Effector CD8-positive, alpha-beta T cell (primary cell): ENCODE data around the gene FSD1L.
A peak's percentile ranks its signal among the peaks of the same experiment; 100 is the strongest.
"Not testable (repeated sequence)": the region's sequence is repeated elsewhere in the genome, so short reads cannot be mapped to it uniquely, and the experiment has no call there.

ENCODE experiments used
- DNase-seq: peaks from one replicate; lab custom pipeline; 2025; lab: John Stamatoyannopoulos, UW

The FSD1L gene

DNA sequence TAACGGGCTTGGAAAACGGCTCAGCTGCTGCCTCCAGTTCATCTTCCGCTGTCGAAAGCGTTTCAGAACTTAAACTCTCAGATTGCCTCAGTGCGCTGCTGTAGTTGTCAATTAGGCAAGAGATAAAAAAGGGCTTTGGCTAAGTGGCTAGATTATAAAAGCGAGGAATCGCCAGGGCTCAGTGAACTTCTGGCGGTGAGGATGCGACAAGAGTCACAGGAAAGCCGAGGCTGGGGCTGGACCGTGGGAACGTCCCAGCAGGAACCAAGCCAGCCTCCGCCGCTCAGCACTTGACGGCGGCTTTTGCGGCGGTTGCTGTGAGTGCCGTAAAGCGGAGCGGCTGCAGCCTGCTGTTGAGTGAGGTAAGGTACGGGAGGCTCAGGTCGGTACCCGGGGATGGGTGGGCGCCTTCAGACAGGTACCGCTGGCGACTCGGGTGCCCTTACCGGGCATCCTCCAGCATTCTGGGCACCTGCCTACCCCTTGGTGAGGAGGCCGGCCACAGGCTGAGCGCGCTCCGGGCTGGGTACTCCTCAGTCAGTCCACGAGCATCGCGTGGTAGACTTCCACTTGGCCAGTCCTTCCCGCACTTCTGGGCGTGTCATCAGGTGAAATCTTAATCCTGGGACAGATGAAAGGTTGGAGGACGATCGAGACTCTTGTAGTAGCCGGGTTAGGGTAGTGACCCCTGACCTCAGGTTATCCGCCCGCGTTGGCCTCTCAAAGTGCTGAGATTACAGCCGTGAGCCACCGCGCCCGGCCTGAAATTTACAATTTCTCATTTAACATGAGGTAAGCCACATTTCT, 110.2 kb downstream of the FSD1L start, which contains the start of gene FKTN:
FKTN (plus strand) TSS at position 328 of the 807 bp plus-strand sequence. CDS start 16,902 bp downstream, outside the sequence.
- peak; percentile 50 for DNase-seq

DNA sequence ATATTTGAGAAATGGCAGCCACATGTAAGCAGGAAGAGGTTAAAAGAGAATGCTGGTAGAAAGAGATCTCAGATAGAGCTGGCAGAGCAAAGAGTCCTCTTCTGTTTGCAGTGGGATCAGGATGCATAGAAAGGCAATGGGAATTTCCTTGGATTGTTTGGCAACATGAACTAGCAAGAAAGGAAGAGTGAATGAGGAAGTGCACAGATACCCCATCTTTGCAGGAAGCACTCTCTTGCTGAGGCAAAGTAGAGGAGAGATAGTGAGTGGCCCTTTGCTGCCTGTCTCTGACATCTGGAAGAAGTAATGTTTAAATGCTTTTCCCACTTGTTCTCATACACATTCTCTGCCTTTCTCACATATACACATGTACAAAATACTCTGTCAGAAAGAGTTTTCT, 124.6 kb downstream of the FSD1L start:
- DNase-seq: no peak

DNA sequence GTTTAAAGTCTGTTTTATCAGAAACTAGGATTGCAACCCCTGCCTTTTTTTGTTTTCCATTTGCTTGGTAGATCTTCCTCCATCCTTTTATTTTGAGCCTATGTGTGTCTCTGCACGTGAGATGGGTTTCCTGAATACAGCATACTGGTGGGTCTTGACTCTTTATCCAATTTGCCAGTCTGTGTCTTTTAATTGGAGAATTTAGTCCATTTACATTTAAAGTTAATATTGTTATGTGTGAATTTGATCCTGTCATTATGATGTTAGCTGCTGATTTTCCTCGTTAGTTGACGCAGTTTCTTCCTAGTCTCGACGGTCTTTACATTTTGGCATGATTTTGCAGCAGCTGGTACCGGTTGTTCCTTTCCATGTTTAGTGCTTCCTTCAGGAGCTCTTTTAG, 132.1 kb downstream of the FSD1L start:
- DNase-seq: not testable (repeated sequence)

DNA sequence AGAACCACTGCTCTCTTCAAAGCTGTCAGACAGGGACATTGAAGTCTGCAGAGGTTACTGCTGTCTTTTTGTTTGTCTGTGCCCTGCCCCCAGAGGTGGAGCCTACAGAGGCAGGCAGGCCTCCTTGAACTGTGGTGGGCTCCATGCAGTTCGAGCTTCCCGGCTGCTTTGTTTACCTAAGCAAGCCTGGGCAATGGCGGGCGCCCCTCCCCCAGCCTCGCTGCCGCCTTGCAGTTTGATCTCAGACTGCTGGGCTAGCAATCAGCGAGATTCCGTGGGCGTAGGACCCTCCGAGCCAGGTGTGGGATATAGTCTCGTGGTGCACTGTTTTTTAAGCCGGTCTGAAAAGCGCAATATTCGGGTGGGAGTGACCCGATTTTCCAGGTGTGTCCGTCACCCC, 133.7 kb downstream of the FSD1L start:
- DNase-seq: not testable (repeated sequence)

DNA sequence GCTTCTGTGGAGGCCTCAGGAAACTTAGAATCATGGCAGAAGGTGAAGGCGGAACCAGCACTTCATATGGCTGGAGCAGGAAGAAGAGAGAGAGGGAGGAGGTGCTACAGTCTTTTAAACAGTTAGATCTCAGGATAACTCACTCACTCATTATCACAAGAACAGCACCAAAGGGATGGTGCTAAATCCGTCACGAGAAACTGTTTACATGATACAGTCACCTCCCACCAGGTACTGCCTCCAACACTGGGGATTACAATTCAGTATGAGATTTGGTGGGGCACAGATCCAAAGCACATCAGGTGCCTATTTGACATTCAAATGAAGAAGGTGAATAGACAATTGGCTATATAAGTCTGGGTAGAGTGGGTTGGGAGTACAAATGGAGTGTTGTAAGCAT, 145.3 kb downstream of the FSD1L start:
- no peak for DNase-seq
